AG10803 (cell line): ENCODE measurements around the gene PLCB1.

ENCODE experiments used
- DNase-seq: peaks from one replicate; pipeline ENCODE4 v3.0.0; 2010; ENCODE audit warnings: low read depth
- H3K4me3 ChIP-seq: 2 replicates; pipeline ENCODE4 v1.5.1; 2011; ENCODE audit warnings: mild to moderate bottlenecking, low read length, control low read depth
- TF ChIP-seq, protein P1 (sequence below): conservative IDR thresholded peaks from 2 replicates; pipeline ENCODE4 v1.5.1; 2011; ENCODE audit warnings: mild to moderate bottlenecking, low read length, control low read depth, inconsistent platforms

Gene PLCB1

GRCh38 chr20:8355453-8355852 is 223.4 kb downstream of the PLCB1 start:
- TF ChIP-seq, protein P1, sequence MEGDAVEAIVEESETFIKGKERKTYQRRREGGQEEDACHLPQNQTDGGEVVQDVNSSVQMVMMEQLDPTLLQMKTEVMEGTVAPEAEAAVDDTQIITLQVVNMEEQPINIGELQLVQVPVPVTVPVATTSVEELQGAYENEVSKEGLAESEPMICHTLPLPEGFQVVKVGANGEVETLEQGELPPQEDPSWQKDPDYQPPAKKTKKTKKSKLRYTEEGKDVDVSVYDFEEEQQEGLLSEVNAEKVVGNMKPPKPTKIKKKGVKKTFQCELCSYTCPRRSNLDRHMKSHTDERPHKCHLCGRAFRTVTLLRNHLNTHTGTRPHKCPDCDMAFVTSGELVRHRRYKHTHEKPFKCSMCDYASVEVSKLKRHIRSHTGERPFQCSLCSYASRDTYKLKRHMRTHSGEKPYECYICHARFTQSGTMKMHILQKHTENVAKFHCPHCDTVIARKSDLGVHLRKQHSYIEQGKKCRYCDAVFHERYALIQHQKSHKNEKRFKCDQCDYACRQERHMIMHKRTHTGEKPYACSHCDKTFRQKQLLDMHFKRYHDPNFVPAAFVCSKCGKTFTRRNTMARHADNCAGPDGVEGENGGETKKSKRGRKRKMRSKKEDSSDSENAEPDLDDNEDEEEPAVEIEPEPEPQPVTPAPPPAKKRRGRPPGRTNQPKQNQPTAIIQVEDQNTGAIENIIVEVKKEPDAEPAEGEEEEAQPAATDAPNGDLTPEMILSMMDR: no peak
- no peak for DNase-seq
- no peak overlapping the region for H3K4me3 ChIP-seq

DNA sequence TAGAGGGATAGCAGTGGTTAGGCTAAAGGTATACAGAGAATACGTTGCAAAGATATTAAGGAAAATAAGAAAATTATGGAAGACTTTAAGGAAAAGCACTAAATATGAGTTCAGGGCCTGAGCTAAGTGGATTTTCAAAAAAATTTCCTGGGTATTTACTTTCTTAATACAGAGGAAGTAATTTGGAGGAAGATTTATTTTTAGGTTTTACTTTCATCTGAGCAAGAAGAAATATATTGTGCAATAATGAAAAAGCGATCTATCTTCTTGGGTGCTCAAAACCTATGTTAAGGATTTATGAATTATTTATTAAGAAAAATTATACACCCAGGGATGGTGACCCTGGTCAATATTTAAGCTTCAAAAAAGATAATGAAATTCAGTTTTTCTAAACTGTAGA is 224.7 kb downstream of the PLCB1 start:
- DNase-seq: no peak
- TF ChIP-seq, protein P1: no peak
- H3K4me3 ChIP-seq: no peak overlapping the region

GRCh38 chr20:8357703-8358102 is 225.6 kb downstream of the PLCB1 start:
- TF ChIP-seq, protein P1: no peak
- no peak overlapping the region for H3K4me3 ChIP-seq
- no peak for DNase-seq

GRCh38 chr20:8360035-8360434 is 228.0 kb downstream of the PLCB1 start:
- TF ChIP-seq, protein P1: no peak
- H3K4me3 ChIP-seq: no peak overlapping the region
- DNase-seq: no peak

DNA sequence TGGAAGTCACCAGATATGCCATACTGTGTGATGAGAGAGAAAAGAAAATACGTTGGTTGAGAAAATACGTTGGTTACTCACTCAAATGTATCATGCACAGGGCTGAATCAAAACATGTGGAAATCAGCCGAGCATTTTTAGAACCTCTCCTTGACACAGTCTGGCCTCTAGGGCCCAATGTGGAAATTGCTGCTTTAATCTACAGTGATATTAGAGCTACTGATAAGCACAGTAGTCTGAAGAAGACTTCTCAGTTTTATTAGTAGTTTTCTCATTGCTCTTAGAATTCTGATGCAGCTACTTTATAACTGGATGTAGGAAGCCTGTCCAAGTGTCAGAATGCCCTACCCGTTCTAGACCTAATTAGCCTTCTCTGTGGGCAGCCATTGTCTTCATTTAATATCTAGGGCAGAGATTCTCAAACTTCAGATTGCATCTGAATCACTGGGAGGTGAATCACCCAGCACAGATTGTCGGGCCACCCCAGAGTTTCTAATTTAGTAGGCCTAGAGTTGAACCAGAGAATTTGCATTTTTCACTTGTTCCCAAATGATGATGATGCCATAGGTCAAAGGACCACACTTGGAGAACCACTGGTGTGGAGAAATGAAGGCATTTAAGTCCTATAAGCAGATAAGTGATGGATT is 229.1 kb downstream of the PLCB1 start:
- TF ChIP-seq, protein P1: no peak; the same call in 1 of the 2 replicates
- H3K4me3 ChIP-seq: no peak overlapping the region
- peak; percentile 45 for DNase-seq

DNA sequence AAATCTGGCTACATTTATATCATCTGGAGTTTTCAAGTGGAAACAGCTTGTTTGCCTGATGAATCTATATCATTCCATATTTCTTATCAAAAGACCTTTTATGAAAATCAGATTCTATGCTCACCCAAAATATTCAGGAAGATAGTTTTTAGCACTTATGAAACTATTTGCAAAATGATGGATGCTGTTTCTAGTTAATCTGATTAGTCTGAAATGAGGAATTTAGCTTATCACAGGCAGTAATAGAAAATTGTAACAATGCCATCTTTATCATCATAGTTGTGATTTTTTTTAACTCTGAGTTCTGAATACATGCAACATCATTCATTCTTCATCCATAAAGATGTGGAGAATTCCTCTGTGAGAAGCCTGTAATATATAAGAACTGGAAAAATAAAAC is 229.7 kb downstream of the PLCB1 start:
- H3K4me3 ChIP-seq: no peak overlapping the region
- DNase-seq: no peak
- TF ChIP-seq, protein P1: no peak

- H3K4me3 ChIP-seq: no peak overlapping the region
- TF ChIP-seq, protein P1: no peak
- DNase-seq: no peak
These were observed 230.4 kb downstream of the PLCB1 start for GRCh38 chr20:8362457-8362856.
